Measurements from ENCODE around the gene EXOC8. TPM values are rescaled to one million over a fixed set of nuclear protein-coding genes. Genes with fewer than 3 reads are reported as not detected.

The EXOC8 gene
- total and polyA plus RNA-seq, 2 of the 13 experiments (the other 11 are each of a cell fraction or from before 2014, with no cell fraction given): 2.1 to 7.9 TPM

DNA sequence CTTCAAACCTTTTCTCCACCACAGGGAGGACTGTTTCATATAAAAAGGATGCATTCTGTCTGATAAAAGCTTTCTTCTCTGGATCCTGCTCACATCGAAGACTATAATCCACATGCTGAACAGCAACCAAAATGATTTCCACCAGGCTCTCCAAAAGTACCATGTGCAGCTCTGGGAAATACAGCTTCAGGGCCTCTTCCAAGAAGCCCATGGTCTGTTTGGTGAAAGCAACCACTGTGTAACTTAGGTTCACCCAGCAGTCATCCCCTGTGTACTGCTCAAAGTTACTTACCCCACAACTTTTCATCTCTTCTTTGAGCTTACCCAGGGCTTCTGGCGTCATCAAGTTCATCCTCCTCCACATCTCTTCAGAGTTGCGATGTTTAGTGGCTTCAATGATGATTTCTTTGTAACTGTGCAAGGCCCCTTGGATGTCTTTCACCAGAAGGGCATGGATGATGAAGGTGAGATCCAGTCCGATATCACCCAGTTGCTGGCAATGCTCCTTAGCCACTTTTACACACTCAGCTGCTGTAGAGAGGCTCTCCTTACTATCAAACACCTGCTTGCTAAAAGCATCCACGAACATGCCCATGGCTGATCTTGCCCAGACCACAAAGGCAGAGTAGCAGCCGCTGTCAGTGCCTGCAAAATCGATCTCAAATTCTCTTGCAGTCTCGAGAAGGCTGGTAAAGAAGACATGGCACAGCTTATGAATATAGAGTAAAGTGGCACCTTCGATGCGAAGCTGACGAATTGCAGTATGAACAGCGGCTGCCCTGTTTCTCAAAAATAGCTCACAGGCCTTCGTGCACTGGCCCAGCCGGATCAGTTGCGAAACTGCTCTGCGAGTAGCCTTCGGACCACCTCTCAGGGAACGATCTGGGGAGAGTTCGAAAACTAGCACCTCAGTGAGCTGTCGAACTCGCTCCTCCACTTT, 1.7 kb downstream of the EXOC8 start:
- Histone ChIP-seq H3K79me2 (ENCODE audit: insufficient read depth, low read length) (peaks cover 75% of the 10 kb centered on the region), H4K20me1 (ENCODE audit: insufficient read depth, low read length) (peaks cover 10% of the 10 kb centered on the region; the same call in 1 of the 2 replicates), H3K9ac (ENCODE audit: insufficient read depth, low read depth, low read length) (peak overlapping the region; percentile 87), H3K27me3 (ENCODE audit: control insufficient read depth in 1 of 2, insufficient read depth in 2 of 2, low read length in 2 of 2) (no peaks in the 10 kb centered on the region; a peak in 1 of 5 replicates), H3K4me2 (ENCODE audit: low read depth, low read length) (peak overlapping the region; percentile 97), H3K4me3 (replicated peaks in 1 of 3; ENCODE audit: insufficient read depth in 1 of 3, low read depth in 2 of 3, low read length in 3 of 3) (peak overlapping the region; percentile 88 to 93 (median 91)), H3K9me3 (ENCODE audit: low read length) (no peaks in the 10 kb centered on the region), H3K4me1 (ENCODE audit: insufficient read depth, low read length) (peaks cover 43% of the 10 kb centered on the region), H2AFZ (ENCODE audit: low read length) (no peak overlapping the region), H3K27ac (ENCODE audit: extremely low read length, insufficient read depth, low read length) (peak overlapping the region; percentile 89), H3K36me3 (replicated peaks in 1 of 2; ENCODE audit: control insufficient read depth in 1 of 2, insufficient read depth in 2 of 2, low read length in 2 of 2) (no peaks in the 10 kb centered on the region)
- FAIRE-seq (no peak), ATAC-seq (peak; percentile 33), DNase-seq (ENCODE audit: low spot score) (peak; percentile 29)
- WGBS (ENCODE audit: low lambda C conversion rate): 3% methylated on average over 18 of the region's 21 CpGs
- intact Hi-C loops (cut with micrococcal nuclease; ENCODE audit: unreplicated experiment): loop anchor here (1.0 to 5.0 kb wide), 2 partner anchors 94 to 192 kb away; partner anchors contain the start of genes GNPAT and TSNAX
- ChIA-PET CTCF (ENCODE audit: low intra/inter-chr PET ratio, low total read pairs) (no interaction called here), POLR2A (no interaction called here)
- in situ Hi-C loops (cut with HindIII; ENCODE audit: extremely low pct_ligation_motif_present, low pct_unique_long_range_greater_than_20kb): no loop called here
- BruUV-seq (replicated peaks): no TSS peak
- TF ChIP-seq KLF6 (CRISPR knock-in tag; IDR thresholded peaks at IDR 0.05) (no peak), NFIC (IDR thresholded peaks at IDR 0.05; ENCODE audit: low read length) (no peak), ZNF766 (CRISPR knock-in tag; IDR thresholded peaks at IDR 0.05; ENCODE audit: borderline replicate concordance) (no peak), ZNF20 (CRISPR knock-in tag; IDR thresholded peaks at IDR 0.05) (no peak), NR2F2 (IDR thresholded peaks at IDR 0.05; ENCODE audit: borderline replicate concordance, low read depth) (no peak), ZBTB3 (CRISPR knock-in tag; IDR thresholded peaks at IDR 0.05; ENCODE audit: borderline replicate concordance, low read depth) (no peak), ARID2 (CRISPR knock-in tag; IDR thresholded peaks at IDR 0.05; ENCODE audit: borderline replicate concordance) (no peak), RBFOX2 (IDR thresholded peaks at IDR 0.05; ENCODE audit: low read depth, low read length) (no peak), DPF2 (CRISPR knock-in tag; IDR thresholded peaks at IDR 0.05; ENCODE audit: borderline replicate concordance, low read depth) (no peak), ETV5 (CRISPR knock-in tag; IDR thresholded peaks at IDR 0.05; ENCODE audit: borderline replicate concordance) (no peak), SP1 (IDR thresholded peaks at IDR 0.05) (no peak), SP1 (CRISPR knock-in tag; IDR thresholded peaks at IDR 0.05) (no peak)
- TF ChIP-seq, protein P1, sequence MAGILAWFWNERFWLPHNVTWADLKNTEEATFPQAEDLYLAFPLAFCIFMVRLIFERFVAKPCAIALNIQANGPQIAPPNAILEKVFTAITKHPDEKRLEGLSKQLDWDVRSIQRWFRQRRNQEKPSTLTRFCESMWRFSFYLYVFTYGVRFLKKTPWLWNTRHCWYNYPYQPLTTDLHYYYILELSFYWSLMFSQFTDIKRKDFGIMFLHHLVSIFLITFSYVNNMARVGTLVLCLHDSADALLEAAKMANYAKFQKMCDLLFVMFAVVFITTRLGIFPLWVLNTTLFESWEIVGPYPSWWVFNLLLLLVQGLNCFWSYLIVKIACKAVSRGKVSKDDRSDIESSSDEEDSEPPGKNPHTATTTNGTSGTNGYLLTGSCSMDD (CRISPR knock-in tag; IDR thresholded peaks at IDR 0.05): no peak
- TF ChIP-seq, protein P2, sequence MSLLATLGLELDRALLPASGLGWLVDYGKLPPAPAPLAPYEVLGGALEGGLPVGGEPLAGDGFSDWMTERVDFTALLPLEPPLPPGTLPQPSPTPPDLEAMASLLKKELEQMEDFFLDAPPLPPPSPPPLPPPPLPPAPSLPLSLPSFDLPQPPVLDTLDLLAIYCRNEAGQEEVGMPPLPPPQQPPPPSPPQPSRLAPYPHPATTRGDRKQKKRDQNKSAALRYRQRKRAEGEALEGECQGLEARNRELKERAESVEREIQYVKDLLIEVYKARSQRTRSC (CRISPR knock-in tag; IDR thresholded peaks at IDR 0.05; ENCODE audit: low read depth): no peak
- TF ChIP-seq, protein P3, sequence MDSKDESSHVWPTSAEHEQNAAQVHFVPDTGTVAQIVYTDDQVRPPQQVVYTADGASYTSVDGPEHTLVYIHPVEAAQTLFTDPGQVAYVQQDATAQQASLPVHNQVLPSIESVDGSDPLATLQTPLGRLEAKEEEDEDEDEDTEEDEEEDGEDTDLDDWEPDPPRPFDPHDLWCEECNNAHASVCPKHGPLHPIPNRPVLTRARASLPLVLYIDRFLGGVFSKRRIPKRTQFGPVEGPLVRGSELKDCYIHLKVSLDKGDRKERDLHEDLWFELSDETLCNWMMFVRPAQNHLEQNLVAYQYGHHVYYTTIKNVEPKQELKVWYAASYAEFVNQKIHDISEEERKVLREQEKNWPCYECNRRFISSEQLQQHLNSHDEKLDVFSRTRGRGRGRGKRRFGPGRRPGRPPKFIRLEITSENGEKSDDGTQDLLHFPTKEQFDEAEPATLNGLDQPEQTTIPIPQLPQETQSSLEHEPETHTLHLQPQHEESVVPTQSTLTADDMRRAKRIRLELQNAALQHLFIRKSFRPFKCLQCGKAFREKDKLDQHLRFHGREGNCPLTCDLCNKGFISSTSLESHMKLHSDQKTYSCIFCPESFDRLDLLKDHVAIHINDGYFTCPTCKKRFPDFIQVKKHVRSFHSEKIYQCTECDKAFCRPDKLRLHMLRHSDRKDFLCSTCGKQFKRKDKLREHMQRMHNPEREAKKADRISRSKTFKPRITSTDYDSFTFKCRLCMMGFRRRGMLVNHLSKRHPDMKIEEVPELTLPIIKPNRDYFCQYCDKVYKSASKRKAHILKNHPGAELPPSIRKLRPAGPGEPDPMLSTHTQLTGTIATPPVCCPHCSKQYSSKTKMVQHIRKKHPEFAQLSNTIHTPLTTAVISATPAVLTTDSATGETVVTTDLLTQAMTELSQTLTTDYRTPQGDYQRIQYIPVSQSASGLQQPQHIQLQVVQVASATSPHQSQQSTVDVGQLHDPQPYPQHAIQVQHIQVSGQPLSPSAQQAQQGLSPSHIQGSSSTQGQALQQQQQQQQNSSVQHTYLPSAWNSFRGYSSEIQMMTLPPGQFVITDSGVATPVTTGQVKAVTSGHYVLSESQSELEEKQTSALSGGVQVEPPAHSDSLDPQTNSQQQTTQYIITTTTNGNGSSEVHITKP (CRISPR knock-in tag; IDR thresholded peaks at IDR 0.05; ENCODE audit: low read depth): peak; percentile 27; the same call in 1 of the 2 replicates
- TF ChIP-seq, protein P4, sequence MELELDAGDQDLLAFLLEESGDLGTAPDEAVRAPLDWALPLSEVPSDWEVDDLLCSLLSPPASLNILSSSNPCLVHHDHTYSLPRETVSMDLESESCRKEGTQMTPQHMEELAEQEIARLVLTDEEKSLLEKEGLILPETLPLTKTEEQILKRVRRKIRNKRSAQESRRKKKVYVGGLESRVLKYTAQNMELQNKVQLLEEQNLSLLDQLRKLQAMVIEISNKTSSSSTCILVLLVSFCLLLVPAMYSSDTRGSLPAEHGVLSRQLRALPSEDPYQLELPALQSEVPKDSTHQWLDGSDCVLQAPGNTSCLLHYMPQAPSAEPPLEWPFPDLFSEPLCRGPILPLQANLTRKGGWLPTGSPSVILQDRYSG (CRISPR knock-in tag; IDR thresholded peaks at IDR 0.05): no peak

Data from HepG2 (cell line).